NB4 (cell line): ENCODE measurements around the gene ZCCHC7.

ENCODE experiments used
- CTCF ChIP-seq: IDR thresholded peaks from one replicate; pipeline ENCODE4 v1.5.1; 2012; ENCODE audit warnings: low read depth, low read length
- POLR2A ChIP-seq: IDR thresholded peaks from 2 replicates; pipeline ENCODE4 v1.6.1; 2011; ENCODE audit warnings: mild to moderate bottlenecking; ENCODE audit not compliant: insufficient read length; ENCODE audit errors: extremely low read depth

DNA sequence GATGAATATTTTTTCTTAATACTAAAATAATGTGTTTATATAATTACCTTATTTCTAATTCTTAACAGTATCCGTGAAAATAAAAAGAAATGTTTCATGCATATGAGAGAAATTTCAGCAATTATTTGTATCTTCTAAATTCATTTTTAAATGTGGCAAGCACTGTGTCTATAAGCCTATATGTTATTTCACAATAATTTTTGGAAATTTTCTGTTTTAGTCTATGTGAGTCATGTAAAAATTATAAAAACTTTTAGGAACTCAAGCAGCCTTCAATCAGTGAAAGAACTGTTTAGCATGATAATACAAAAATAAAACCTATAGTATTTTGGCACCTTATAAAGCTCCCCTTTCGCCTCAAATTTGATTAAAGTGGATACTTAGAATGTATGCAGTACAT, 96.8 kb downstream of the ZCCHC7 start:
- TF ChIP-seq CTCF (no peak), POLR2A (no peak)
